Endodermal cell (in vitro differentiated cells): Measurements from ENCODE around the gene CACNA2D4. TPM values are rescaled to one million over a fixed set of nuclear protein-coding genes. Genes with fewer than 3 reads are reported as not detected.

ENCODE experiments used
- DNase-seq: peaks from one replicate; pipeline ENCODE4 v3.0.0-alpha.2; 2017
- H3K27ac ChIP-seq: 2 replicates; pipeline ENCODE4 v1.5.1; 2013; ENCODE audit warnings: mild to moderate bottlenecking, low read depth, low read length, moderate library complexity
- H3K27me3 ChIP-seq: 2 replicates; pipeline ENCODE4 v1.6.1; 2013; ENCODE audit warnings: mild to moderate bottlenecking, low read length, moderate library complexity; ENCODE audit not compliant: insufficient read depth, control insufficient read depth, poor library complexity, severe bottlenecking
- H3K36me3 ChIP-seq: 2 replicates; pipeline ENCODE4 v1.7.0; 2013; ENCODE audit warnings: mild to moderate bottlenecking, low read length, moderate library complexity; ENCODE audit not compliant: control insufficient read depth, insufficient read depth
- H3K4me1 ChIP-seq: one replicate; pipeline ENCODE4 v1.7.0; 2013; ENCODE audit warnings: low read length; ENCODE audit not compliant: control insufficient read depth, insufficient read depth
- H3K4me3 ChIP-seq: 2 replicates; pipeline ENCODE4 v1.5.1; 2013; ENCODE audit warnings: mild to moderate bottlenecking, low read length, moderate library complexity
- H3K9ac ChIP-seq: 2 replicates; pipeline ENCODE4 v1.6.1; 2013; ENCODE audit warnings: mild to moderate bottlenecking, low read length, moderate library complexity; ENCODE audit not compliant: poor library complexity, severe bottlenecking; ENCODE audit errors: extremely low read depth
- H3K9me3 ChIP-seq: 2 replicates; pipeline ENCODE4 v1.6.1; 2013; ENCODE audit warnings: mild to moderate bottlenecking, low read length, moderate library complexity; ENCODE audit not compliant: control insufficient read depth
- H3K27ac Mint-ChIP-seq: 2 replicates; pipeline ENCODE4 v1.8.0; 2020; ENCODE audit warnings: mixed read lengths
- H3K27me3 Mint-ChIP-seq: 2 replicates; pipeline ENCODE4 v1.8.0; 2021; ENCODE audit warnings: mild to moderate bottlenecking, mixed read lengths; ENCODE audit not compliant: insufficient read depth
- H3K36me3 Mint-ChIP-seq: 2 replicates; pipeline ENCODE4 v1.8.0; 2020; ENCODE audit warnings: low read depth, mixed read lengths
- H3K4me1 Mint-ChIP-seq: 2 replicates; pipeline ENCODE4 v1.8.0; 2020; ENCODE audit warnings: mixed read lengths
- H3K4me3 Mint-ChIP-seq: 2 replicates; pipeline ENCODE4 v1.8.0; 2020; ENCODE audit warnings: mild to moderate bottlenecking, moderate library complexity, mixed read lengths
- H3K9me3 Mint-ChIP-seq: 2 replicates; pipeline ENCODE4 v1.8.0; 2020; ENCODE audit warnings: mild to moderate bottlenecking, mixed read lengths
- WGBS, 2 experiments: methylation state at CpG; one replicate each; pipeline versions ENCODE4 v1.1.5 to v1.1.7; 2013; ENCODE audit warnings: missing lambda C conversion rate in 2 of 2, mixed read lengths in 1 of 2; ENCODE audit not compliant: insufficient coverage in 1 of 2, insufficient read length in 1 of 2; 5-methylcytosine and 5-hydroxymethylcytosine counted together
- total RNA-seq, 2 donors: library from RNA; stranded (reverse); fragmentation: NEBNext Ultra II Directional in 1 of 2; extraction: Animal tissue kit (Norgen Biotek cat#: 25700) in 1 of 2; gene quantifications; 2 replicates in 1 of 2; 3 replicates in 1 of 2; pipeline ENCODE4 v1.2.1, GENCODE V29; 2021
- TF ChIP-seq, protein P1 (sequence below): fragments of 200-600 bp; sonication (generic); conservative IDR thresholded peaks from 2 replicates; pipeline ENCODE4 v1.5.0; 2021; ENCODE audit warnings: antibody characterized with exemption, mild to moderate bottlenecking

The CACNA2D4 gene
- total RNA-seq, 2 donors from 2014 or later = 4.3 to 5.7 TPM

DNA sequence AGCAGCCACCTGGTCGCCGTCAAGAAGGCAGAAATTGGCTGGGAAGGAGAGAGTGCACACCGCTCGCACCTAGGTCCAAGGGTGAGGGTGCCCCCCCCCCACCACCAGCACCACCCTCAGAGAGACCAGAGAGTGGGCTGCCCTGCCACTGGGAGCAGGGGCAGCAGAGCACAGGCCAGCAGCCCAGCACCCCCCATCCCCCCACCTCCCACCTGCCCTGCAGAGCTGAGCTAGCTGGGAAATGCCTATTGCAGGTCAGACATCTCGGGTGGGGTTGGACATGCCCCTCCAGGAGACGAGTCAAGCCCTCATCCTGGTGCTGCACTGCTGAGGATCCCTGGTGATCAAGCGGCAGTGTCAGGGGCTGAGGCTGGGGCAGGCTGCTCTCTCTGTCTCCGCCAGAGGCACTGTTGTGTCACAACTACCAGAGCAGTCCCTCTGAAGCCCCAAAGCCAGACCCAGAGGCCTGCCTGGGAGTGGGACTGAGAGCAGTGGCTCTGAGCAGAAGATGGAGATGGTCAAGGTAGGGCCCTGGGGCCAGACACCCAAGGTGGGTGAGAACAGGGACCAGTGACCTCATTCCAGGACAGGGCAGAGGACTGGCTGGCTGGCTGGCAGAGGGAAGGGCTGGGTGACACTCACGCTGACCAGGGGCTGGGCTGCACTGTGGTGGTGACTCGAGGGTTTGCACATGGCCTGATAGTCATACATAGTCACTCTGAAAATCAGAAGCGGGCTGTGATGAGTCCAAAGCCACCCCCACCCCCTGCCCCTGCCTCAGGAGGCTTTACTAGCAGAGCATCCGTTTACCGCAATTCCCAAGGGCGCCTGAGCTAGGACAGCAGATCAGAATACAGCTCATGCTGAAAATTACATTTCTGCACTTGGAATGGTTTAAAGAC, 117.8 kb downstream of the CACNA2D4 start:
- Histone ChIP-seq H3K9ac (no peak overlapping the region), H3K4me3 (no peak overlapping the region), H3K27me3 (no peaks in the 10 kb centered on the region), H3K36me3 (no peaks in the 10 kb centered on the region), H3K4me1 (no peaks in the 10 kb centered on the region), H3K9me3 (no peaks in the 10 kb centered on the region), H3K27ac (no peak overlapping the region)
- peak; percentile 89 for DNase-seq
- WGBS, 2 experiments = 83 to 98% methylated on average over 7 to 12 of the region's 14 CpGs
- no peak overlapping the region for H3K27ac Mint-ChIP-seq
- no peak overlapping the region for H3K4me3 Mint-ChIP-seq
- H3K36me3 Mint-ChIP-seq = no peaks in the 10 kb centered on the region
- no peaks in the 10 kb centered on the region for H3K9me3 Mint-ChIP-seq
- H3K27me3 Mint-ChIP-seq = no peaks in the 10 kb centered on the region
- H3K4me1 Mint-ChIP-seq = peaks cover 10% of the 10 kb centered on the region
- TF ChIP-seq, protein P1, sequence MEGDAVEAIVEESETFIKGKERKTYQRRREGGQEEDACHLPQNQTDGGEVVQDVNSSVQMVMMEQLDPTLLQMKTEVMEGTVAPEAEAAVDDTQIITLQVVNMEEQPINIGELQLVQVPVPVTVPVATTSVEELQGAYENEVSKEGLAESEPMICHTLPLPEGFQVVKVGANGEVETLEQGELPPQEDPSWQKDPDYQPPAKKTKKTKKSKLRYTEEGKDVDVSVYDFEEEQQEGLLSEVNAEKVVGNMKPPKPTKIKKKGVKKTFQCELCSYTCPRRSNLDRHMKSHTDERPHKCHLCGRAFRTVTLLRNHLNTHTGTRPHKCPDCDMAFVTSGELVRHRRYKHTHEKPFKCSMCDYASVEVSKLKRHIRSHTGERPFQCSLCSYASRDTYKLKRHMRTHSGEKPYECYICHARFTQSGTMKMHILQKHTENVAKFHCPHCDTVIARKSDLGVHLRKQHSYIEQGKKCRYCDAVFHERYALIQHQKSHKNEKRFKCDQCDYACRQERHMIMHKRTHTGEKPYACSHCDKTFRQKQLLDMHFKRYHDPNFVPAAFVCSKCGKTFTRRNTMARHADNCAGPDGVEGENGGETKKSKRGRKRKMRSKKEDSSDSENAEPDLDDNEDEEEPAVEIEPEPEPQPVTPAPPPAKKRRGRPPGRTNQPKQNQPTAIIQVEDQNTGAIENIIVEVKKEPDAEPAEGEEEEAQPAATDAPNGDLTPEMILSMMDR = peak; percentile 81

DNA sequence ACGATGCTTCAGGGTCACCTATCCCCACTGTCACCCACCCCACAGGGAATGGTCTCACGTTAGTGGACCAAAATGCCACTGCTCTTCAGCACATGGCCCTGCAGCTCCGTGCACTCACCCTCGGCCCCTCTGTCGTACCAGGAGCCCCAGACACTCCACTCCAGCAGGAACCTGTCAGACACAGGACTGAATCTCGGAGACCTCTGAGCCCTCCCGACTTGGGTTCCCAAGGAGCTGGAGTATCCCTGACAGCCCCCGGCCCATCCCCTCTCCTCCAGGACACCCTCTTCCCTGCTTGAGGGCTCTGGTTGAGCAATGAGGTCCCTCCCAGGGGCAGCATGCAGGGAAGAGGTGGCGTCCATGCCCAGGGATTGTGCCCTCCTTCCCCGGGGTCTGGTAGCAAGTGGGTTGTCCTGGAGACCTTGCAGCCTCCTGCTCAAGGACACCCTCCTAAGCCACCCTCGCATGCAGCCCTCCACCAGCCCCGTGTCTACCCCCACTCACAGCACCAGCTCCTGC, 118.5 kb downstream of the CACNA2D4 start:
- Mint-ChIP-seq H3K4me1 (peaks cover 17% of the 10 kb centered on the region), H3K27ac (peak overlapping the region; percentile 12), H3K4me3 (no peak overlapping the region), H3K36me3 (no peaks in the 10 kb centered on the region), H3K9me3 (no peaks in the 10 kb centered on the region), H3K27me3 (no peaks in the 10 kb centered on the region)
- Histone ChIP-seq H3K27ac (no peak overlapping the region), H3K4me3 (no peak overlapping the region), H3K9ac (no peak overlapping the region), H3K4me1 (peaks cover 4% of the 10 kb centered on the region), H3K36me3 (no peaks in the 10 kb centered on the region), H3K27me3 (no peaks in the 10 kb centered on the region), H3K9me3 (no peaks in the 10 kb centered on the region)
- DNase-seq = peak; percentile 45
- TF ChIP-seq, protein P1 = no peak
- 95 to 98% methylated on average over 7 to 12 of the region's 12 CpGs for WGBS, 2 experiments

DNA sequence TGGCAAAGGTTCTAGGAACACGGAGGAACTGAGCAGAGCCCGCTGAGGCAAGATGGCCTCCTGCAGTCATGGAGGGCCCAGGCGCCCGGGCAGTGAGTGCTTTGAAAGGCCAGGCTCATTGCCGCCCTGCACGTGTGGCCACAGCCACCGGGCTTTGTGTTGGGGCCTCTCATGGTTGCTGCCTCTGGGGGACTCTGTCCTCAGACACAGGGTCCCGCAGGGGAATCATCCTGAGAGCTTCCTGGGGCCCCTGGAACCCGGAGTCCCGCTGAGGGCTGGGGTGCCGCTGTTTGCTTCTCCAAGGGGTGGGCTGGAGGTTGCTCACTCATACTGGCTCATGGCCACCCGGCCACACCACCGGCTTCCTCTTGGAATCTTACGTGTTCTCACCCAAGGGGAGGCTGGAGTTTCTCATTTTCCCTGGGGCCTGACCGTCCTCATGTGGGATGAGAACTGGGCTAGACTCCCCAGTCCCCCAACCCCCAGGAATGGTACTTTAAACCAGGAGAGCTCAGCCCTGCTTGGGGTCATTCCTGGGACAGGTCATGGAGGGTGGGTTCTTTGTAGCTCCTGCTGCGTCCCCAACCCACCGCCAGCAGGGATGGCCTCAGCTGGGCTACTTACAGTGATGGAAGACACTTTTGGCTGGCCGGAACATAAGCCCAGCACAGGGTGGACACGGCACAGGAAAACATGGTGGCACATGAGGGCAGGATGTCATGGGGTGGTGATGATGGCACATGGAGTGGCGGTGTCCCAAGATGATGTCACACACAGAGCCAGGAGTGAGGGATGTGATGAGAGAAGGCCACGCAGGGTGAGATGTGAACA, 119.2 kb downstream of the CACNA2D4 start:
- Mint-ChIP-seq H3K4me3 (no peak overlapping the region), H3K9me3 (no peaks in the 10 kb centered on the region), H3K27me3 (no peaks in the 10 kb centered on the region), H3K36me3 (no peaks in the 10 kb centered on the region), H3K27ac (peak overlapping the region; percentile 12), H3K4me1 (peaks cover 22% of the 10 kb centered on the region)
- Histone ChIP-seq H3K27me3 (no peaks in the 10 kb centered on the region), H3K27ac (no peak overlapping the region), H3K9ac (no peak overlapping the region), H3K36me3 (no peaks in the 10 kb centered on the region), H3K4me3 (no peak overlapping the region), H3K9me3 (no peaks in the 10 kb centered on the region), H3K4me1 (peaks cover 7% of the 10 kb centered on the region)
- peak; percentile 57 for DNase-seq
- 88 to 92% methylated on average over 14 to 21 of the region's 21 CpGs for WGBS, 2 experiments
- TF ChIP-seq, protein P1 = no peak
